Motor neuron (in vitro differentiated cells): ENCODE results near the gene GPC3. TPM values are rescaled to one million over a fixed set of nuclear protein-coding genes. Genes with fewer than 3 reads are reported as not detected.
A peak's percentile ranks its signal among the peaks of the same experiment; 100 is the strongest.
"Not testable (repeated sequence)": the region's sequence is repeated elsewhere in the genome, so short reads cannot be mapped to it uniquely, and the experiment has no call there.

Experiments used
- ATAC-seq, 8 experiments: fragments of 200-7000 bp; cut with Tn5 transposase; replicated peaks in 6 of 8; 2 replicates each; pipeline ENCODE4 v1.8.0; 2021; ENCODE audit warnings: mild to moderate bottlenecking in 8 of 8, moderate library complexity in 8 of 8
- H3K27ac ChIP-seq, 2 donors: fragments of 250-450 bp; sonication (Bioruptor Pico); 2 replicates each; pipeline ENCODE4 v1.9.0; 2021; ENCODE audit warnings: antibody characterized with exemption in 2 of 2, mild to moderate bottlenecking in 2 of 2, moderate library complexity in 1 of 2
- H3K4me1 ChIP-seq, 2 donors: fragments of 250-450 bp; sonication (Bioruptor Pico); replicated peaks in 1 of 2; 2 replicates each; pipeline ENCODE4 v1.6.1; 2021; ENCODE audit warnings: antibody characterized with exemption in 2 of 2, mild to moderate bottlenecking in 2 of 2, moderate library complexity in 1 of 2
- H3K4me3 ChIP-seq, 5 donors: fragments of 250-450 bp; sonication (Bioruptor Pico); 2 replicates each; pipeline ENCODE4 v1.9.0; 2021; ENCODE audit warnings: antibody characterized with exemption in 5 of 5, mild to moderate bottlenecking in 5 of 5, moderate library complexity in 4 of 5
- WGBS, 10 experiments: fragments of 450-650 bp; shearing (Covaris generic); methylation state at CpG; one replicate each; pipeline ENCODE4 v1.0.0; 2022; 5-methylcytosine and 5-hydroxymethylcytosine counted together
- in situ Hi-C, 9 experiments: fragments of 400-800 bp; cut with MboI; loops; one replicate each; pipeline ENCODE4 v1.15.0; 2021; ENCODE audit warnings: low sequenced_read_pairs in 9 of 9, low pct_unique_long_range_greater_than_20kb in 2 of 9; ENCODE audit not compliant: unreplicated experiment in 9 of 9
- total RNA-seq, 8 experiments: library from RNA; unstranded; fragments of 300-600 nt; gene quantifications; 2 replicates each; pipeline versions ENCODE4 v1.2.3 to v1.2.4, GENCODE V29; 2022

The GPC3 gene
- total RNA-seq, 8 experiments from 2014 or later: 2.7 to 92.2 (median 3.6) TPM; not detected in 3

- 60 to 100% methylated on average over 1 of the region's 1 CpG; no CpG with 5 or more reads in 8 of the 10 experiments for whole genome bisulfite sequencing, 10 experiments
- no peak for ATAC-seq
- H3K4me1 ChIP-seq: peaks cover 0 to 4% of the 10 kb centered on the region in 2 donors
- no peak overlapping the region for H3K27ac ChIP-seq
- in situ Hi-C loops: no loop called here
- no peak overlapping the region for H3K4me3 ChIP-seq
Observed at GRCh38 chrX:134010690-134011089, 25.3 kb upstream of the GPC3 start.

GRCh38 chrX:134007716-134008115 is 22.3 kb upstream of the GPC3 start:
- 0 to 33% (median 11%) methylated on average over 1 of the region's 1 CpG; no CpG with 5 or more reads in 7 of the 10 experiments for WGBS, 10 experiments
- Histone ChIP-seq H3K4me3 (no peak overlapping the region), H3K27ac (no peak overlapping the region), H3K4me1 (peaks cover 0 to 4% of the 10 kb centered on the region in 2 donors)
- in situ Hi-C loops: no loop called here
- ATAC-seq: peak in 3 of 8 experiments; percentile 35 to 85 (median 69)

- in situ Hi-C loops: no loop called here
- no peak for ATAC-seq
- no peak overlapping the region for H3K4me3 ChIP-seq
Observed at GRCh38 chrX:134006484-134007161, 21.2 kb upstream of the GPC3 start.

GRCh38 chrX:134004084-134004483 is 18.7 kb upstream of the GPC3 start:
- H3K27ac ChIP-seq: no peak overlapping the region
- peaks cover 0 to 4% of the 10 kb centered on the region in 2 donors for H3K4me1 ChIP-seq
- in situ Hi-C loops: no loop called here
- peak in 1 of 8 experiments; percentile 69 for ATAC-seq
- no peak overlapping the region for H3K4me3 ChIP-seq
- WGBS, 10 experiments: 0 to 40% methylated on average over 1 to 2 of the region's 2 CpGs; no CpG with 5 or more reads in 8 of the 10 experiments

More at GRCh38 chrX:134006484-134007161, 21.2 kb upstream of the GPC3 start:
- H3K4me1 ChIP-seq: peaks cover 0 to 4% of the 10 kb centered on the region in 2 donors
- WGBS, 10 experiments: 0 to 100% (median 26%) methylated on average over 1 to 2 of the region's 2 CpGs; no CpG with 5 or more reads in 4 of the 10 experiments
- H3K27ac ChIP-seq: no peak overlapping the region

- 0 to 100% (median 53%) methylated on average over 1 to 4 of the region's 4 CpGs; no CpG with 5 or more reads in 2 of the 10 experiments for WGBS, 10 experiments
- H3K4me3 ChIP-seq: no peak overlapping the region
- H3K27ac ChIP-seq: no peak overlapping the region
- H3K4me1 ChIP-seq: peaks cover 0 to 3% of the 10 kb centered on the region in 2 donors
- in situ Hi-C loops: no loop called here
- ATAC-seq: no peak
Observed at GRCh38 chrX:134002921-134003615, 17.7 kb upstream of the GPC3 start.

GRCh38 chrX:134000260-134001245 is 15.2 kb upstream of the GPC3 start:
- in situ Hi-C loops: no loop called here
- no peak overlapping the region for H3K4me3 ChIP-seq
- WGBS, 10 experiments: 0 to 100% (median 33%) methylated on average over 1 to 14 of the region's 14 CpGs; no CpG with 5 or more reads in 1 of the 10 experiments
- ATAC-seq: no peak
- no peak overlapping the region for H3K27ac ChIP-seq
- H3K4me1 ChIP-seq: no peaks in the 10 kb centered on the region

GRCh38 chrX:133999031-133999705 is 13.8 kb upstream of the GPC3 start:
- ATAC-seq: no peak
- no peak overlapping the region for H3K4me3 ChIP-seq
- H3K27ac ChIP-seq: no peak overlapping the region
- in situ Hi-C loops: no loop called here
- no peaks in the 10 kb centered on the region for H3K4me1 ChIP-seq
- WGBS, 10 experiments: 0 to 100% (median 68%) methylated on average over 1 to 9 of the region's 12 CpGs; no CpG with 5 or more reads in 3 of the 10 experiments

- Histone ChIP-seq H3K4me3 (no peak overlapping the region), H3K27ac (no peak overlapping the region), H3K4me1 (no peaks in the 10 kb centered on the region)
- in situ Hi-C loops: no loop called here
- ATAC-seq: no peak
Observed at GRCh38 chrX:133995759-133996158, 10.4 kb upstream of the GPC3 start.

- in situ Hi-C loops: no loop called here
- ATAC-seq: no peak
- Histone ChIP-seq H3K4me3 (no peak overlapping the region), H3K4me1 (peaks cover 0 to 2% of the 10 kb centered on the region in 2 donors), H3K27ac (no peak overlapping the region)
- 17 to 100% (median 63%) methylated on average over 1 to 2 of the region's 2 CpGs; no CpG with 5 or more reads in 6 of the 10 experiments for WGBS, 10 experiments
Observed at GRCh38 chrX:133994576-133994975, 9.2 kb upstream of the GPC3 start.

GRCh38 chrX:133992882-133993281 is 7.5 kb upstream of the GPC3 start:
- Histone ChIP-seq H3K27ac (no peak overlapping the region), H3K4me3 (no peak overlapping the region), H3K4me1 (peaks cover 0 to 6% of the 10 kb centered on the region in 2 donors)
- no peak for ATAC-seq
- 5 to 53% (median 43%) methylated on average over 3 to 4 of the region's 4 CpGs; no CpG with 5 or more reads in 5 of the 10 experiments for WGBS, 10 experiments
- in situ Hi-C loops: no loop called here

GRCh38 chrX:133991814-133992213 is 6.4 kb upstream of the GPC3 start:
- H3K4me3 ChIP-seq: no peak overlapping the region
- no peak overlapping the region for H3K27ac ChIP-seq
- H3K4me1 ChIP-seq: peaks cover 0 to 6% of the 10 kb centered on the region in 2 donors
- no peak for ATAC-seq
- WGBS, 10 experiments: 14 to 37% methylated on average over 1 to 5 of the region's 5 CpGs; no CpG with 5 or more reads in 8 of the 10 experiments
- in situ Hi-C loops: no loop called here

- H3K27ac ChIP-seq, H3K4me1 ChIP-seq, ATAC-seq, in situ Hi-C loops, H3K4me3 ChIP-seq: not testable (repeated sequence)
- 83 to 90% methylated on average over 1 to 2 of the region's 3 CpGs; no CpG with 5 or more reads in 8 of the 10 experiments for WGBS, 10 experiments
Observed at GRCh38 chrX:133991057-133991456, 5.7 kb upstream of the GPC3 start.
